MM.1S (cell line): ENCODE data around the gene GGN.
"Not testable (repeated sequence)": the region's sequence is repeated elsewhere in the genome, so short reads cannot be mapped to it uniquely, and the experiment has no call there.

Experiments used
- DNase-seq: peaks from one replicate; pipeline ENCODE4 v3.0.0-alpha.2; 2015
- H2AFZ ChIP-seq: fragments of 300-600 bp; sonication (generic); 2 replicates; pipeline ENCODE4 v1.6.0; 2016; ENCODE audit warnings: antibody characterized with exemption, low read length
- H3F3A ChIP-seq: fragments of 300-600 bp; sonication (generic); 2 replicates; pipeline ENCODE4 v1.6.1; 2016; ENCODE audit warnings: mild to moderate bottlenecking, antibody characterized with exemption, low read length, moderate library complexity, mixed read lengths; ENCODE audit not compliant: insufficient read depth
- H3K27ac ChIP-seq: fragments of 300-600 bp; sonication (generic); 2 replicates; pipeline ENCODE4 v1.5.1; 2016; ENCODE audit warnings: mild to moderate bottlenecking, low read length
- H3K27me3 ChIP-seq: fragments of 300-600 bp; sonication (generic); replicated peaks from 2 replicates; pipeline ENCODE4 v1.6.0; 2016; ENCODE audit warnings: low read length; ENCODE audit not compliant: insufficient read depth
- H3K36me3 ChIP-seq: fragments of 300-600 bp; sonication (generic); replicated peaks from 2 replicates; pipeline ENCODE4 v1.6.1; 2016; ENCODE audit warnings: mild to moderate bottlenecking, low read length, mixed read lengths; ENCODE audit not compliant: insufficient read depth
- H3K4me1 ChIP-seq: fragments of 300-600 bp; sonication (generic); 2 replicates; pipeline ENCODE4 v1.6.1; 2016; ENCODE audit warnings: low read length, mixed read lengths
- H3K4me2 ChIP-seq: fragments of 300-600 bp; sonication (generic); 2 replicates; pipeline ENCODE4 v1.6.0; 2016; ENCODE audit warnings: low read depth, low read length
- H3K4me3 ChIP-seq: fragments of 300-600 bp; sonication (generic); 2 replicates; pipeline ENCODE4 v1.5.1; 2016; ENCODE audit warnings: low read length, mixed read lengths
- H3K79me2 ChIP-seq: fragments of 300-600 bp; sonication (generic); 2 replicates; pipeline ENCODE4 v1.6.1; 2016; ENCODE audit warnings: mixed run types, low read length, mixed read lengths
- H3K9ac ChIP-seq: fragments of 300-600 bp; sonication (generic); 2 replicates; pipeline ENCODE4 v1.6.1; 2016; ENCODE audit warnings: low read length, mixed read lengths
- H3K9me2 ChIP-seq: fragments of 300-600 bp; sonication (generic); replicated peaks from 2 replicates; pipeline ENCODE4 v1.6.1; 2016; ENCODE audit warnings: mild to moderate bottlenecking, low read length, mixed read lengths; ENCODE audit not compliant: insufficient read depth
- H3K9me3 ChIP-seq: fragments of 300-600 bp; sonication (generic); replicated peaks from 2 replicates; pipeline ENCODE4 v1.6.1; 2016; ENCODE audit warnings: mild to moderate bottlenecking, low read length, mixed read lengths; ENCODE audit not compliant: insufficient read depth
- H4K20me1 ChIP-seq: fragments of 300-600 bp; sonication (generic); 2 replicates; pipeline ENCODE4 v1.6.1; 2016; ENCODE audit warnings: mild to moderate bottlenecking, low read length, moderate library complexity, mixed read lengths; ENCODE audit not compliant: insufficient read depth
- EZH2 ChIP-seq: fragments of 300-600 bp; sonication (generic); optimal IDR thresholded peaks from 2 replicates; pipeline ENCODE3; 2017; ENCODE audit warnings: low read depth, mild to moderate bottlenecking, antibody characterized with exemption, low read length, mixed read lengths
- EZH2phosphoT487 ChIP-seq: fragments of 300-600 bp; sonication (generic); IDR thresholded peaks from 2 replicates; pipeline ENCODE4 v1.6.1; 2018; ENCODE audit warnings: antibody characterized with exemption, low read length
- TF ChIP-seq, protein P1 (sequence below): fragments of 300-600 bp; sonication (generic); IDR thresholded peaks from 2 replicates; pipeline ENCODE4 v1.5.1; 2016; ENCODE audit warnings: antibody characterized with exemption, low read length, mixed read lengths

GGN gene

DNA sequence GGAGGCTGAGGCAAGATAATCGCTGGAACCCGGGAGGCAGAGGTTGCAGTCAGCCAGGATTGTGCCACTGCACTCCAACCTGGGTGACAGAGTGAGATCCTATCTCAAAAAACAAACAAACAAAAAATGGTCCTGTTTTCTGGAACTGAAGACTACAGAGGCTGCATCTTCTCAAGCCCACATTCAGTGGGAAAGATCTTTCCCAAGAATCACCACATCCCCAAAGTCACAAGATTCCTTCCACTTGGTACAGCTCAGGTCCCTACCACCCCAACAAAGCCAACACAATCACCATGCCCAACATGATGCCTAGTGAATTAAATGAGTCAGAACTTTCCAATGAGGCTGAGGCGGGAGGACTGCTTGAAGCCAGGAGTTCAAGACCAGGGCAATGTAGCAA, 37.0 kb downstream of the GGN start:
- Histone ChIP-seq H3K9me2 (no peaks in the 10 kb centered on the region), H3K36me3 (no peaks in the 10 kb centered on the region), H3K9me3 (no peaks in the 10 kb centered on the region), H3K4me2 (no peak overlapping the region), H3K79me2 (no peaks in the 10 kb centered on the region), H3K27ac (no peak overlapping the region), H3K9ac (no peak overlapping the region), H4K20me1 (no peaks in the 10 kb centered on the region), H3F3A (no peaks in the 10 kb centered on the region), H3K4me3 (no peak overlapping the region), H3K27me3 (peaks cover 16% of the 10 kb centered on the region; the same call in 1 of the 2 replicates), H2AFZ (no peak overlapping the region), H3K4me1 (no peaks in the 10 kb centered on the region)
- TF ChIP-seq, protein P1, sequence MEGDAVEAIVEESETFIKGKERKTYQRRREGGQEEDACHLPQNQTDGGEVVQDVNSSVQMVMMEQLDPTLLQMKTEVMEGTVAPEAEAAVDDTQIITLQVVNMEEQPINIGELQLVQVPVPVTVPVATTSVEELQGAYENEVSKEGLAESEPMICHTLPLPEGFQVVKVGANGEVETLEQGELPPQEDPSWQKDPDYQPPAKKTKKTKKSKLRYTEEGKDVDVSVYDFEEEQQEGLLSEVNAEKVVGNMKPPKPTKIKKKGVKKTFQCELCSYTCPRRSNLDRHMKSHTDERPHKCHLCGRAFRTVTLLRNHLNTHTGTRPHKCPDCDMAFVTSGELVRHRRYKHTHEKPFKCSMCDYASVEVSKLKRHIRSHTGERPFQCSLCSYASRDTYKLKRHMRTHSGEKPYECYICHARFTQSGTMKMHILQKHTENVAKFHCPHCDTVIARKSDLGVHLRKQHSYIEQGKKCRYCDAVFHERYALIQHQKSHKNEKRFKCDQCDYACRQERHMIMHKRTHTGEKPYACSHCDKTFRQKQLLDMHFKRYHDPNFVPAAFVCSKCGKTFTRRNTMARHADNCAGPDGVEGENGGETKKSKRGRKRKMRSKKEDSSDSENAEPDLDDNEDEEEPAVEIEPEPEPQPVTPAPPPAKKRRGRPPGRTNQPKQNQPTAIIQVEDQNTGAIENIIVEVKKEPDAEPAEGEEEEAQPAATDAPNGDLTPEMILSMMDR = no peak
- no peak for TF ChIP-seq EZH2
- no peak for TF ChIP-seq EZH2phosphoT487
- no peak for DNase-seq

GRCh38 chr19:38346837-38347236, 41.0 kb downstream of the GGN start:
- no peaks in the 10 kb centered on the region for H3K9me3 ChIP-seq
- no peaks in the 10 kb centered on the region for H3K9me2 ChIP-seq
- no peak overlapping the region for H3K9ac ChIP-seq
- no peaks in the 10 kb centered on the region for H4K20me1 ChIP-seq
- H3K27me3 ChIP-seq = 0 out of 2 replicates have a peak, but pooled peaks cover 5% of the 10 kb centered on the region
- no peaks in the 10 kb centered on the region for H3K79me2 ChIP-seq
- H3K36me3 ChIP-seq = no peaks in the 10 kb centered on the region
- no peak overlapping the region for H3K27ac ChIP-seq
- TF ChIP-seq EZH2phosphoT487 = no peak
- TF ChIP-seq, protein P1 = no peak
- TF ChIP-seq EZH2 = no peak
- H3K4me1 ChIP-seq = no peaks in the 10 kb centered on the region
- DNase-seq = no peak
- no peak overlapping the region for H3K4me3 ChIP-seq
- H3F3A ChIP-seq = no peaks in the 10 kb centered on the region
- no peak overlapping the region for H3K4me2 ChIP-seq
- no peak overlapping the region for H2AFZ ChIP-seq

DNA sequence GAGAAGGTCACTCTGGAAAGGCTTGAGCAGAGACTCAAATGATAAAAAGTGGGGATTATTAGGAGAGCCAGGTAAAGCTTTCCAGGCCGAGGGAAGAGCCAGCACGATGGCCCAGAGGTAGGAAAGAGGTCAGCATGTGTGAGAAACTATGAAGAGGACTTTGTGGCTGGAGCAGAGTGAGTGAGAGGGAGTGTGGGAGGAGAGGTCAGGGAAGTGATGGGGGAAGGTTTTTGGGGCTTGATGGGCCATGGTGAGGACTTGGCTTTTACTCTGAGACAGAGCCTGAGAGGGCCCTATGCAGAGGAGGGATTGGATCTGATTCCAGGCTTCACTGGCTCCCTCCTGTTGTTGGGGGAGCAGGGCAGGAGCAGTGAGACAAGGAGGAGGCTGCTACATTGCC, 46.9 kb downstream of the GGN start:
- no peaks in the 10 kb centered on the region for H3K9me3 ChIP-seq
- DNase-seq = no peak
- no peak for TF ChIP-seq EZH2phosphoT487
- TF ChIP-seq EZH2 = no peak
- TF ChIP-seq, protein P1 = no peak
- no peak overlapping the region for H3K4me3 ChIP-seq
- H3K9me2 ChIP-seq = no peaks in the 10 kb centered on the region
- H3K9ac ChIP-seq = no peak overlapping the region
- no peaks in the 10 kb centered on the region for H3K79me2 ChIP-seq
- H3K27me3 ChIP-seq = no peaks in the 10 kb centered on the region
- no peaks in the 10 kb centered on the region for H3K36me3 ChIP-seq
- H3K27ac ChIP-seq = no peak overlapping the region
- H3K4me1 ChIP-seq = no peaks in the 10 kb centered on the region; the same call in 1 of the 2 replicates
- H3K4me2 ChIP-seq = no peak overlapping the region
- H3F3A ChIP-seq = peaks cover 11% of the 10 kb centered on the region
- H4K20me1 ChIP-seq = no peaks in the 10 kb centered on the region
- no peak overlapping the region for H2AFZ ChIP-seq

DNA sequence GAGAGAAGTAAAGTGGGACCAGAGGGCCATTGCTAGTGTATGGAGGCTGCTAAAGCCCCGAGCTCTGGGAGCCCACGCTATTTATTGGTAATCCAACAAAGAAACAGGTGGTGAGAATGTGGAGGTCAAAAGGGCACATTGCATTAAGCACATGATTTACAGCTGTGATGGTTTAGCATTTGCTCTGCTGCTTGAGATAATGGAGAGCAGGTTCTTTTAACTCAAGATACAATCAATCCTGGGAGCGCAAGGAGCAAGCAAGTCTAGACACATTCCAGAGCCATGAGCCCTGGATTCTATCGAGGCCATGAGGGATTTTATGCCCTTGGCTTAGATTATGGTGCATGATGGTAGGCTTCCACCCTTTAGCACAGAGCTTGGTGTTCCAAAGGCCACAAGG, 48.8 kb downstream of the GGN start:
- not testable (repeated sequence) for H3K4me1 ChIP-seq, H4K20me1 ChIP-seq, H3K9me2 ChIP-seq, H3K27ac ChIP-seq, H3K4me2 ChIP-seq, H2AFZ ChIP-seq, H3K79me2 ChIP-seq, DNase-seq, H3K9ac ChIP-seq, H3K36me3 ChIP-seq, H3K4me3 ChIP-seq, H3K9me3 ChIP-seq, H3K27me3 ChIP-seq
- H3F3A ChIP-seq = peaks cover 13% of the 10 kb centered on the region
